OCI-LY3 (cell line): Measurements from ENCODE around the gene GSX2.

Experiments
- H2AFZ ChIP-seq: fragments of 200-600, 300-600 bp; shearing (Covaris generic); 2 replicates; pipeline ENCODE4 v1.6.0; 2014; ENCODE audit warnings: antibody characterized with exemption, low read depth, low read length
- H3K27ac ChIP-seq: fragments of 200-600, 300-600 bp; sonication (generic); 2 replicates; pipeline ENCODE4 v1.5.1; 2014; ENCODE audit warnings: mild to moderate bottlenecking, low read length, moderate library complexity, mixed read lengths
- H3K27me3 ChIP-seq: fragments of 200-600, 300-600 bp; sonication (generic); 2 replicates; pipeline ENCODE4 v1.6.1; 2014; ENCODE audit warnings: low read depth, low read length, mixed read lengths
- H3K36me3 ChIP-seq: fragments of 200-600, 300-600 bp; sonication (generic); replicated peaks from 2 replicates; pipeline ENCODE3; 2014; ENCODE audit warnings: low read depth, low read length, mixed read lengths
- H3K4me1 ChIP-seq: fragments of 300-600, 200-600 bp; sonication (generic); 2 replicates; pipeline ENCODE4 v1.6.1; 2014; ENCODE audit warnings: low read length, mixed read lengths
- H3K4me2 ChIP-seq: fragments of 200-600, 300-600 bp; sonication (generic); 2 replicates; pipeline ENCODE4 v1.6.1; 2014; ENCODE audit warnings: low read length, mixed read lengths
- H3K4me3 ChIP-seq: fragments of 300-600, 200-600 bp; sonication (generic); 2 replicates; pipeline ENCODE4 v1.5.1; 2014; ENCODE audit warnings: antibody characterized with exemption, mild to moderate bottlenecking, low read length, moderate library complexity
- H3K79me2 ChIP-seq: fragments of 300-600, 200-600 bp; shearing (Covaris generic); 2 replicates; pipeline ENCODE4 v1.6.1; 2014; ENCODE audit warnings: mild to moderate bottlenecking, low read length, mixed read lengths
- H3K9ac ChIP-seq: fragments of 300-600, 200-600 bp; shearing (Covaris generic); 2 replicates; pipeline ENCODE4 v1.6.0; 2014; ENCODE audit warnings: mild to moderate bottlenecking, low read length, moderate library complexity
- H3K9me3 ChIP-seq: fragments of 200-600, 300-600 bp; shearing (Covaris generic); 2 replicates; pipeline ENCODE4 v1.6.1; 2014; ENCODE audit warnings: low read length, mixed read lengths; ENCODE audit not compliant: insufficient read depth
- H4K20me1 ChIP-seq: fragments of 200-600, 300-600 bp; sonication (generic); 2 replicates; pipeline ENCODE4 v1.6.1; 2016; ENCODE audit warnings: low read length, mixed read lengths; ENCODE audit not compliant: insufficient read depth
- EZH2phosphoT487 ChIP-seq: fragments of 200-600 bp; shearing (Covaris generic); IDR thresholded peaks from 2 replicates; pipeline ENCODE4 v1.6.1; 2018; ENCODE audit warnings: antibody characterized with exemption, mixed run types, low read depth
- TF ChIP-seq, protein P1 (sequence below): fragments of 200-600, 300-600 bp; sonication (generic); IDR thresholded peaks from 2 replicates; pipeline ENCODE4 v1.5.1; 2014; ENCODE audit warnings: antibody characterized with exemption, low read length, low read depth

The GSX2 gene

DNA sequence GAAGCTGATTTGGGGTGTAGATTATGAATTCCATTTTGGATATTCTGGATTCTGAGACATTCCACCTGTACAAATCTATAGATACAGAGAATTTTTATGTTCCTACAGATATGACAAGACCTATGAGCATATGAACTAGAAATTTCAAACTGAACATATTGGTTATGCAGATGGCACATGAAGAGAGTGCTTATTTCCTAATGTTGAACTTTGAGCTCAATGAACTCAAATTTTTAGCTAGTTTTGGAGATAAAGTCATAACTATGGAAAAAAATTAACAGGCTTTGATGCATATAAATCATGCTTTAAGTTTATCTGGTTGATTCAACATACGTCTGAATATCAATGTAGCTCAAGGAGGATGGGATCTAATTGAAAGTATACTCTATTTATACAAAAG is 44.5 kb upstream of the GSX2 start:
- Histone ChIP-seq H2AFZ (no peak overlapping the region), H3K4me3 (no peak overlapping the region), H3K4me1 (peaks cover 6% of the 10 kb centered on the region; the same call in 1 of the 2 replicates), H3K27me3 (no peaks in the 10 kb centered on the region), H4K20me1 (peaks cover 70% of the 10 kb centered on the region), H3K79me2 (peaks cover 94% of the 10 kb centered on the region), H3K27ac (no peak overlapping the region), H3K4me2 (no peak overlapping the region), H3K36me3 (no peaks in the 10 kb centered on the region), H3K9ac (no peak overlapping the region), H3K9me3 (no peaks in the 10 kb centered on the region)
- no peak for TF ChIP-seq EZH2phosphoT487
- TF ChIP-seq, protein P1, sequence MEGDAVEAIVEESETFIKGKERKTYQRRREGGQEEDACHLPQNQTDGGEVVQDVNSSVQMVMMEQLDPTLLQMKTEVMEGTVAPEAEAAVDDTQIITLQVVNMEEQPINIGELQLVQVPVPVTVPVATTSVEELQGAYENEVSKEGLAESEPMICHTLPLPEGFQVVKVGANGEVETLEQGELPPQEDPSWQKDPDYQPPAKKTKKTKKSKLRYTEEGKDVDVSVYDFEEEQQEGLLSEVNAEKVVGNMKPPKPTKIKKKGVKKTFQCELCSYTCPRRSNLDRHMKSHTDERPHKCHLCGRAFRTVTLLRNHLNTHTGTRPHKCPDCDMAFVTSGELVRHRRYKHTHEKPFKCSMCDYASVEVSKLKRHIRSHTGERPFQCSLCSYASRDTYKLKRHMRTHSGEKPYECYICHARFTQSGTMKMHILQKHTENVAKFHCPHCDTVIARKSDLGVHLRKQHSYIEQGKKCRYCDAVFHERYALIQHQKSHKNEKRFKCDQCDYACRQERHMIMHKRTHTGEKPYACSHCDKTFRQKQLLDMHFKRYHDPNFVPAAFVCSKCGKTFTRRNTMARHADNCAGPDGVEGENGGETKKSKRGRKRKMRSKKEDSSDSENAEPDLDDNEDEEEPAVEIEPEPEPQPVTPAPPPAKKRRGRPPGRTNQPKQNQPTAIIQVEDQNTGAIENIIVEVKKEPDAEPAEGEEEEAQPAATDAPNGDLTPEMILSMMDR, result no peak

DNA sequence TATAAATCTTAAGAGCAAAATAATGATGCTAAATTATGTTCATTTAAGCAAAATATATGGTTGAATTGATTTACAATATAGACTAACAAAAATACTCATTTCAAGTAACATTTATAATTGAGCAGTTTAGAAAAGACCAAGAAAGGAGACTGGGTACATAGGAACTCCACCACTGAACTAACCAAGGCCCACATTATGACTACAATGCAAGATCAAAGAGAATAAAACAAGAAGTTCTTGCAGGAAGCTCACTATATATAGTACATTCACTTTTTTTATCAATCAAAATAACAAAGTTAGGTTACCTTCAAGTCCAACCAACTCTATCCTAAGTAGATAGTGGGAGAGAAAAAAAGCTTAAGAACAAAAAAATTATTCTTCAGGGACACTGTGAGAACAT is 43.6 kb upstream of the GSX2 start:
- Histone ChIP-seq H2AFZ (no peak overlapping the region), H4K20me1 (peaks cover 71% of the 10 kb centered on the region), H3K4me1 (peaks cover 6% of the 10 kb centered on the region; the same call in 1 of the 2 replicates), H3K9ac (no peak overlapping the region), H3K4me3 (no peak overlapping the region), H3K4me2 (no peak overlapping the region), H3K27me3 (no peaks in the 10 kb centered on the region), H3K36me3 (no peaks in the 10 kb centered on the region), H3K27ac (no peak overlapping the region), H3K79me2 (peaks cover 96% of the 10 kb centered on the region), H3K9me3 (no peaks in the 10 kb centered on the region)
- TF ChIP-seq, protein P1, result no peak
- no peak for TF ChIP-seq EZH2phosphoT487

DNA sequence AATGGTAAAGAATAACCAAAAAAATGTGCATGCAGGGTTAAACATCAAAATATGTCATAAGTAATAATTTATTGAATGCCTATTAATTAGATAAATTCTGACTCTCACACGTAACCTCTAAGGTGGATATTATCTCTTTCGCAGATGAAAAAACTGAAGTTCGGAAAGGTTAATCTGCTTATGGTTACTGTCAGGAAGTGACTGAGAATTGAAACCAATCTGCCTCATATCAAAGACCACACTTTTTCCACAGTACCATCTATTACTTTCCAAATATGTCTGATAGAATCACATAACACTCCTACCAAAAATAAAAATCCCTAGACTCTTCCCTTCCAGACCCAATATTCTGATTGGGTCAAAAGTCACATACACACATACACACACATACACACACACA is 41.8 kb upstream of the GSX2 start:
- TF ChIP-seq, protein P1, result no peak
- TF ChIP-seq EZH2phosphoT487, result no peak
- Histone ChIP-seq H4K20me1 (peaks cover 76% of the 10 kb centered on the region), H3K9ac (no peak overlapping the region), H3K27ac (no peak overlapping the region), H3K36me3 (no peaks in the 10 kb centered on the region), H3K9me3 (no peaks in the 10 kb centered on the region), H3K27me3 (no peaks in the 10 kb centered on the region), H2AFZ (no peak overlapping the region), H3K4me1 (peaks cover 14% of the 10 kb centered on the region), H3K79me2 (peaks cover 99% of the 10 kb centered on the region), H3K4me2 (no peak overlapping the region), H3K4me3 (no peak overlapping the region)

DNA sequence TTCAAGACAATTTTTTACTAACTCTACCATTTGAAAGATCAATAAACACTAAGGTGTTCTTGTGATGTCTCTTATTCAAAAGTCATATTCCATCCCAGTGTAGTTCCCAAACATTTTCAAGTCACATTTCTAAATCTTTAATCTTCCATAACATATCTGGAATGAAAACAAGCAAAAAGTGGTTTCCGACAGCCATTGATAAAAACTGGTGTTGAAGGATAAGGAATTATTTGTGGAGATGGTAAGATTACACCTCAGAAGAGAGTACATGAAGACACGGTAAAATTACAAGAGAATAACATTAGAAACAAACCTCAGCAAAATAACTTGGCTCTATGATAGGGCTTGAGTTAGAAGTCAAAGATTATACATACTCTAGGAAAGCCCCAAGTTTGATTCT is 39.8 kb upstream of the GSX2 start:
- peaks cover 95% of the 10 kb centered on the region for H3K79me2 ChIP-seq
- TF ChIP-seq EZH2phosphoT487, result no peak
- TF ChIP-seq, protein P1, result no peak
- no peak overlapping the region for H3K4me2 ChIP-seq
- H3K27me3 ChIP-seq, result no peaks in the 10 kb centered on the region
- H3K9ac ChIP-seq, result no peak overlapping the region
- H3K9me3 ChIP-seq, result no peaks in the 10 kb centered on the region
- H3K4me3 ChIP-seq, result no peak overlapping the region
- H2AFZ ChIP-seq, result no peak overlapping the region
- H3K36me3 ChIP-seq, result no peaks in the 10 kb centered on the region
- no peak overlapping the region for H3K27ac ChIP-seq
- peaks cover 70% of the 10 kb centered on the region for H4K20me1 ChIP-seq
- H3K4me1 ChIP-seq, result peaks cover 17% of the 10 kb centered on the region
